ENCODE measurements around the gene SMARCA4.

SMARCA4 gene

GRCh38 chr19:10960314-10961072, at the start of gene SMARCA4:
SMARCA4 (plus strand) TSS chr19:10961030; CDS start chr19:10984152, 23,122 bp downstream.
- peak; percentile 96 to 98 (median 96) for DNase-seq (ENCODE audit: low read depth in 3 of 3)

DNA sequence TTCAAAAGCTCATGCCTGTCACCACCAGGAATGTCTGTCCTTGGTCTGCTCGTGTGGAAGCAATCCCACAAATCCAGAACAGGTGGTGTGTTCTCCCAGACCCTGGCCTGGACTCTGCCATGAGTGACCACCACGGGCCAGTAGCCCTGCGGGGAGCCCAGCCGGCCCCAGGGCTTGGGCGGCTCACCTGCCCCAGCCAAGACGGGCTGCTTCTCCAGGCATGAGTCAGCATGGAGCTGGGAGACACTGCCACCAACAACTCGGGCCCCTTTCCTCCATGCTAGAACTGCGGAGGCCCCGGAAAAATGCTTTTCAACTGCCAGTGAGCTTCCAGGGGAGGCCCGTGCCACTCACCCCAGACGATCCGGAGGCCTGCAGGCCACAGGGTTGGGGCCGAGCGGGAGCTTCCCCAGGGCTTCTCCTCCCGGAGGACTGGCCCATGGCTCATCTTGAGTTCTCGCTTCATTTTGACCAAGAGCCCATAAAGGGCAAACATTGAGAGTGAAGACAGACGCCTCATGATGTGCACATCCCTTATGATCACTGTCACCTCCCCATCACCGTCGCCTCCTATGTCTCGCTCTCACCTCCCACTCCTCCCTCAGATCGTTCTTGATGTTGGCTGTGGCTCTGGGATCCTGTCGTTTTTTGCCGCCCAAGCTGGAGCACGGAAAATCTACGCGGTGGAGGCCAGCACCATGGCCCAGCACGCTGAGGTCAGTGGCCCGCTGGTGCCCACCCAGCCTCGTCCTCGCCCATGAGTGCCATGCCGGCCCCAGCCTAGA, 49.1 kb upstream of the SMARCA4 start:
- no peak for DNase-seq (ENCODE audit: low read depth in 3 of 3)

- no peak for DNase-seq (ENCODE audit: low read depth in 3 of 3)
These were observed 48.2 kb upstream of the SMARCA4 start for GRCh38 chr19:10912619-10913018.

- DNase-seq (ENCODE audit: low read depth in 3 of 3), result no peak
These were observed 47.0 kb upstream of the SMARCA4 start for GRCh38 chr19:10913716-10914340.

- no peak for DNase-seq (ENCODE audit: low read depth in 3 of 3)
These were observed 45.4 kb upstream of the SMARCA4 start for GRCh38 chr19:10915130-10916091.

- DNase-seq (ENCODE audit: low read depth in 3 of 3), result no peak
These were observed 44.2 kb upstream of the SMARCA4 start for GRCh38 chr19:10916602-10917001.

DNA sequence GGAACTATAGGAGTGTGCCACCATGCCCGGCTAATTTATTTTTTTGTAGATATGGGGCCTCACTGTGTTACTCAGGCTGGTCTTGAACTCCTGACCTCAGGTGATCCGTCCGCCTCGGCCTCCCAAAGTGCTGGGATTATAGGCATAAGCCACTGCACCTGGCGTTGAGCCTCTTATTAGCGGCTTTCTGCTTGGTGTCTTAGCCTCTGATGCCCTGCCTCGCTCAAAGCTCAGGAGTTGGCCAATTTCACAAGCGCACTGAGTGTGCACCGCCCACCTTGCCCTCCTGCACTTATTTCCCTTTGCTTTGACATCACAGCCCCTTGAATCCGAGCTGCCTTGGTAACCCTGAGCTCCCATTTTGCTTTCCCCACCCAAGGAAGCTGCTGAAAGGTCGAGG, 42.5 kb upstream of the SMARCA4 start:
- no peak for DNase-seq (ENCODE audit: low read depth in 3 of 3)

DNA sequence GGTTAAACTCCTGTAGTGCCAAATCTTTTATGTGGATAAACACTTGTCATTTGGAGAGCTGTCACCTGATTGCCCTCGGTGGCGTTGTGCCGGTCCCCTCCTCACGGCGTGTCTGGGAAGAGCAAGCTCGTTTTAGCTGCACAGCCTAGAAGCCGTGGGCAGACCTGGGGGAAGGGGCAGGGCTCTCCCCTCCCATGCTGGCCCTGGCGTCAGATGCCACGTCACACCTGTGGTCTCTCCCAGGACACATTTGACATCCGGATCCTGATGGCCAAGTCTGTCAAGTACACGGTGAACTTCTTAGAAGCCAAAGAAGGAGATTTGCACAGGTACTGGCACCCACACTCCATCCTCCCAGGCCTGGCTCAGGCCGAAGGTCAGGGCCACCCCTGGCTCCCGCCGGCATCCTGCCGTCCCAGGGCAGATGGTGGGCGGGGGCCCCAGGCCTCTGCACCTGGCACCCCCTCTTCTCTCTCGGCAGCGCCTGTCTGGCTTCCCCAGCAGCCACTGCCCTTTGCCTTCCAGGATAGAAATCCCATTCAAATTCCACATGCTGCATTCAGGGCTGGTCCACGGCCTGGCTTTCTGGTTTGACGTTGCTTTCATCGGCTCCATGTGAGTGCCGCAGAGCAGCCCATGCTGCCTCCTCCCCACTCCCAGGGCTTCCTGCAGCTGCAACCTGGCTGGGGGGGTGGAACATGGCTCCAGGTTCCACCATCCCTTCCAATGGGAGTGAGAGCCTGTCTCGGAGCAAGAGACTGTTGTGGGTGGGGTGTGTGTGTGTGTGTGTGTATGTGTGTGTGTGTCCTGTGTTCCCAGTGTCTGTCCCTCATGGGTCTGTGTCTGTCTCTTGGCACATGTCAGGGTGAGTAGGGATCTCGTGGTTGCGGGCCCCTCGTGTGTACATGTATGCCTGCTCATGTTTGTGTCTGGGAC, 41.2 kb upstream of the SMARCA4 start:
- no peak for DNase-seq (ENCODE audit: low read depth in 3 of 3)

DNA sequence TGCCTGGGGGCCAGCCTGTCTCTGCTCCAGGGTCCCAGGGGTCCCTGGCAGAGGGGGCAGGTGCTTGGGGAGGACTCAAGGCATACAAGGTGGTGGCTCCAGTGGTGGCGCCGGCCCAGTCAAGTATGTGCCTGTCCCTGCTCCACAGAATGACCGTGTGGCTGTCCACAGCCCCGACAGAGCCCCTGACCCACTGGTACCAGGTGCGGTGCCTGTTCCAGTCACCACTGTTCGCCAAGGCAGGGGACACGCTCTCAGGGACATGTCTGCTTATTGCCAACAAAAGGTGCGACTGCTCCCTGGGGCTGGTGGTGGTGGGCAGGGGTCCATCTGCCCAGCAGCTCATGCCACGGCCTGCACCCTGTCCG, 40.6 kb upstream of the SMARCA4 start:
- DNase-seq (ENCODE audit: low read depth in 3 of 3), result no peak

DNA sequence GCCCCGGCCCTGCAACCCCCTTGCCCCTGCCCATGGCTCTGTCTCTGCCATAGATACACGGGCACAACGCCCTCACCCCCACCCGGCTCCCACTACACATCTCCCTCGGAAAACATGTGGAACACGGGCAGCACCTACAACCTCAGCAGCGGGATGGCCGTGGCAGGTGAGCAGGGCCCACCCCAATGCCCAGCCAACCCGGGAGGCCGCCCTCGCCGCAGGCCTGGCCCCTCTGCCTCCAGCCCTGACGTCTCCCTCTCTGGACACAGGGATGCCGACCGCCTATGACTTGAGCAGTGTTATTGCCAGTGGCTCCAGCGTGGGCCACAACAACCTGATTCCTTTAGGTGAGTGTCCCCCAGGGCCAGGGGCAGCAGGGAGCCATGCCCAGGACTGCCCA, 40.0 kb upstream of the SMARCA4 start:
- no peak for DNase-seq (ENCODE audit: low read depth in 3 of 3)

- DNase-seq (ENCODE audit: low read depth in 3 of 3), result no peak
These were observed 39.5 kb upstream of the SMARCA4 start for GRCh38 chr19:10921199-10921909.

GRCh38 chr19:10921910-10922637, 38.8 kb upstream of the SMARCA4 start:
- DNase-seq (ENCODE audit: low read depth in 3 of 3), result no peak

DNA sequence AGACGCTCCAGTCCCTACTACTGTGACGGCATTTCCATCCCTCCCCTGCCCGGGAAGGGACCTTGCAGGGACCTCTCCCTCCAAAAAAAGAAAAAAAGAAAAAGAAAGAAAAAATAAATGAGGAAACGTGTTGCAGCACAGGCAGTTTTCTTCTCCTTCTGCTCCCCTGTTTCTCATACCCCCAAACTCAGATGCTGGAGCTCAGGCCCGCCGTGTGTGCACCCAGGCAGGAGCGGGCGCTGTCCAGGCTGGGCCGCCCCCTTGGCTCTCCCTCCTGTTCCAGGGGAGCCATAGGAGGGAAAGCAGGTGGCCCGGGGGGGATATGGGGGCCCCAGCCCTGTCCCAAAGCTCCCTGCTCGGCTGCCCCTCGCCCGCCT, 38.2 kb upstream of the SMARCA4 start:
- no peak for DNase-seq (ENCODE audit: low read depth in 3 of 3)

GRCh38 chr19:10923260-10924112, 37.3 kb upstream of the SMARCA4 start:
- DNase-seq (ENCODE audit: low read depth in 3 of 3), result no peak

GRCh38 chr19:10924597-10924996, 36.2 kb upstream of the SMARCA4 start:
- DNase-seq (ENCODE audit: low read depth in 3 of 3), result no peak

- no peak for DNase-seq (ENCODE audit: low read depth in 3 of 3)
These were observed 32.9 kb upstream of the SMARCA4 start for GRCh38 chr19:10927730-10928562.
